RPMI7951 (cell line): ENCODE data around the gene MUSK. TPM values are rescaled to one million over a fixed set of nuclear protein-coding genes. Genes with fewer than 3 reads are reported as not detected.
"Not testable (repeated sequence)": the region's sequence is repeated elsewhere in the genome, so short reads cannot be mapped to it uniquely, and the experiment has no call there.

Experiments
- DNase-seq: peaks from one replicate; pipeline ENCODE4 v3.0.0-alpha.2; 2012; ENCODE audit warnings: low read depth
- total RNA-seq: library from RNA; depleted of rRNA; stranded (reverse); fragments of >200 nt; shearing (Covaris generic); gene quantifications from 2 replicates; pipeline ENCODE4 v1.2.3, GENCODE V29; 2014

MUSK gene
- total RNA-seq, 1 experiment from 2014 or later = 8.2 TPM

GRCh38 chr9:110809038-110809595 lies 140.5 kb downstream of the MUSK start:
- DNase-seq = no peak

GRCh38 chr9:110810262-110810976 lies 141.8 kb downstream of the MUSK start:
- no peak for DNase-seq

- DNase-seq = no peak
These were observed 144.3 kb downstream of the MUSK start for GRCh38 chr9:110812886-110813285.

GRCh38 chr9:110814159-110814558 lies 145.6 kb downstream of the MUSK start:
- peak; percentile 95 for DNase-seq

GRCh38 chr9:110815361-110815760 lies 146.8 kb downstream of the MUSK start:
- no peak for DNase-seq

- DNase-seq = no peak
These were observed 151.8 kb downstream of the MUSK start for GRCh38 chr9:110820381-110820780.

- peak; percentile 73 for DNase-seq
These were observed 152.5 kb downstream of the MUSK start for GRCh38 chr9:110821064-110821463.

GRCh38 chr9:110825129-110825528 lies 156.5 kb downstream of the MUSK start:
- DNase-seq = not testable (repeated sequence)

- no peak for DNase-seq
These were observed 157.4 kb downstream of the MUSK start for GRCh38 chr9:110825950-110826349.

GRCh38 chr9:110826400-110826799 lies 157.8 kb downstream of the MUSK start:
- DNase-seq = not testable (repeated sequence)

GRCh38 chr9:110828264-110828663 lies 159.7 kb downstream of the MUSK start:
- peak; percentile 48 for DNase-seq

GRCh38 chr9:110830495-110830894 lies 161.9 kb downstream of the MUSK start:
- DNase-seq = no peak

- DNase-seq = no peak
These were observed 164.3 kb downstream of the MUSK start for GRCh38 chr9:110832926-110833325.

- DNase-seq = peak; percentile 89
These were observed 166.8 kb downstream of the MUSK start for GRCh38 chr9:110835404-110835803.

- DNase-seq = peak; percentile 66
These were observed 167.3 kb downstream of the MUSK start for GRCh38 chr9:110835859-110836271.

GRCh38 chr9:110837401-110838005 lies 168.9 kb downstream of the MUSK start:
- no peak for DNase-seq

- no peak for DNase-seq
These were observed 173.6 kb downstream of the MUSK start for GRCh38 chr9:110842169-110842568.

GRCh38 chr9:110842986-110843385 lies 174.4 kb downstream of the MUSK start:
- DNase-seq = no peak

GRCh38 chr9:110844121-110844520 lies 175.5 kb downstream of the MUSK start:
- no peak for DNase-seq

GRCh38 chr9:110846215-110846614 lies 177.6 kb downstream of the MUSK start:
- DNase-seq = peak; percentile 46

- peak; percentile 38 for DNase-seq
These were observed 179.1 kb downstream of the MUSK start for GRCh38 chr9:110847671-110848070.

- DNase-seq = peak; percentile 86
These were observed 182.0 kb downstream of the MUSK start for GRCh38 chr9:110850401-110851135.
